ENCODE data around the gene SEMA7A. TPM values are rescaled to one million over a fixed set of nuclear protein-coding genes. Genes with fewer than 3 reads are reported as not detected.

The SEMA7A gene
- polyA plus RNA-seq, 1 donor: 3.5 TPM

DNA sequence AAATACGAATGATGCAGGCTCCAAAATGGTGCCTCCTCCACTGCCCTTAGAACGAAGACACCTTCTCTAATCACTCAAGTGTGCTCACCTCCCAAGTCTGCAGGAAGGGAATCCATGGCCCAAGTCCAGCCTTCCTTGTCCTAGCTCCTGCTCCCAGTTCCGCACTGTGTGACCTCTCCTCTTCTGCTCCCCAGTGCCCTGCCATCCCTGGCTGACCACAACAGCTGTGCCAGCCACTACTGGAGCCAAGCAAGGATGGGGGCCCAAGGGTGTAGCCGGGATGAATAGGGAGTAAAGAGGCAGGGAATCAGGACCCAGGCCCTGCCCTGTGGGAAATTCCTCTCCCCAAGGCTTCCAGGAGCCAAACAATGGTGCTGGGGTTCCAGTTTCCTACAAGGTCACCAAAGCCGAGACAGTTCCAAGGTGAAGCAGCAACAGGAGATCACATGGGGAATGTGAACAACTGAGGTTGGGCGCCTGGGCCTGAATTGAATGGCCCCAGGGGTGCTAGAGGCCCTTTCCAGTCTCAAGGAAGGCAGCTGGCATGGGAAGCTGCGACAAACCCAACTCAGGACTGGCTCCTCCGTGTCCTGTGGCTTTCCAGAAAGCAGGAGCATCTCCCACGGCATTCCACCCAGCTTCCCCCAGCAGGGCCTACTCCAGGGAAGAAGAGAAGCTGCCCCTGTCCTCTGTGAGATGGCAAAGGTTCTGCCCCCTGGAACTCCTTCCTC is 20.2 kb downstream of the SEMA7A start:
- no peak overlapping the region for H3K27ac ChIP-seq (ENCODE audit: low read length)
- no peaks in the 10 kb centered on the region for H3K4me1 ChIP-seq (ENCODE audit: control insufficient read depth, insufficient read depth, low read length)
- no peaks in the 10 kb centered on the region for H3K9me3 ChIP-seq (ENCODE audit: control insufficient read depth, low read depth, low read length)
- H3K4me3 ChIP-seq (ENCODE audit: low read length): no peak overlapping the region
- WGBS (ENCODE audit: insufficient coverage, low lambda C conversion rate): no CpG with 5 or more reads among the region's 9 CpGs
- H3K36me3 ChIP-seq (ENCODE audit: control insufficient read depth, insufficient read depth, low read length): no peaks in the 10 kb centered on the region
- no peaks in the 10 kb centered on the region for H3K27me3 ChIP-seq (ENCODE audit: control insufficient read depth, insufficient read depth, low read length)
- DNase-seq: no peak

- Histone ChIP-seq H3K4me3 (ENCODE audit: low read length) (no peak overlapping the region), H3K4me1 (ENCODE audit: control insufficient read depth, insufficient read depth, low read length) (no peaks in the 10 kb centered on the region), H3K27me3 (ENCODE audit: control insufficient read depth, insufficient read depth, low read length) (peaks cover 6% of the 10 kb centered on the region), H3K9me3 (ENCODE audit: control insufficient read depth, low read depth, low read length) (no peaks in the 10 kb centered on the region), H3K36me3 (ENCODE audit: control insufficient read depth, insufficient read depth, low read length) (no peaks in the 10 kb centered on the region), H3K27ac (ENCODE audit: low read length) (no peak overlapping the region)
- no peak for DNase-seq
- no CpG with 5 or more reads among the region's 6 CpGs for WGBS (ENCODE audit: insufficient coverage, low lambda C conversion rate)
Measured at GRCh38 chr15:74412159-74412558, 21.6 kb downstream of the SEMA7A start.

DNA sequence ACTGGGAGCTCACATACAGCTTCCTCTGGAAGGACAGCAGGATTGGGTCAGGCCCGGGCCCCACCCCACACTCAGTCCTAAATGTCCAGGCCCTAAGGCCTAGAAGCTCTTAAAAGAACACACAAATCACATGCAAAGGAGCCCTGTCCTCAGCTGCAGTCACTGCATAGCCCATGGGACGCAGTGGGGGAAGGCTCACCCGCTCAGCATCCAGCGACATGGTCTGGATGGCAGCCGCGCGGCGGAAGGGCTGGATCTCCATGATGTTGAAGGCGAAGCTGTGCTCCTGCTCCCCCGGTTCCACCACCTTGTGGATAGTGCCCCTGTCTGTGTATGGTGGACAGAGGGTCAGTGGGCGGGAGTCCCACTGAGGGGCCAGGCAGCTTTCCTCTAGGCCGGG is 22.1 kb downstream of the SEMA7A start:
- no peak for DNase-seq
- WGBS (ENCODE audit: insufficient coverage, low lambda C conversion rate): no CpG with 5 or more reads among the region's 12 CpGs
- H3K27ac ChIP-seq (ENCODE audit: low read length): no peak overlapping the region
- H3K36me3 ChIP-seq (ENCODE audit: control insufficient read depth, insufficient read depth, low read length): no peaks in the 10 kb centered on the region
- no peaks in the 10 kb centered on the region for H3K4me1 ChIP-seq (ENCODE audit: control insufficient read depth, insufficient read depth, low read length)
- peaks cover 10% of the 10 kb centered on the region for H3K27me3 ChIP-seq (ENCODE audit: control insufficient read depth, insufficient read depth, low read length)
- no peaks in the 10 kb centered on the region for H3K9me3 ChIP-seq (ENCODE audit: control insufficient read depth, low read depth, low read length)
- no peak overlapping the region for H3K4me3 ChIP-seq (ENCODE audit: low read length)

DNA sequence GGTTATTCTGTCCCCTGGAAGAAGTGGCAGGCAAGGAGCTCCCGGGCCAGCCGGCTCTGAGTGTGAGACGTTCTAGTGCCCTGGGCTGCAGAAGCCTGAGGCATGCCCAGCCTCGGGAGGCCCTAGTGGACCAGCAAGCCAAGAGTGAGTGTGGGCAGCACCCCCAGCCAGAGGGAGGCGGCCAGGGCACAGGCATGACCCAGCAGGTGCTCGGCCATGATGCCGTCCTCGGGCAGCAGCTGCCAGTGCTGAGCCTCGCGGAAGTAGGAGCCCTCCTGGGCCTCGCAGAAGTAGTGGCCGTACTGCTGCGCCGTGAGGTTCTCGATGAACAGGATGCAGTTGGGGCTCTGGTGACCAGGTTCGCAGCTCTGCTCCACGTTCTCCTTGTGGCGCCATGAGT is 23.3 kb downstream of the SEMA7A start:
- WGBS (ENCODE audit: insufficient coverage, low lambda C conversion rate): no CpG with 5 or more reads among the region's 18 CpGs

GRCh38 chr15:74409225-74409624 is 24.5 kb downstream of the SEMA7A start:
- H3K27ac ChIP-seq (ENCODE audit: low read length): no peak overlapping the region

More for the DNA sequence above, 23.3 kb downstream of the SEMA7A start:
- Histone ChIP-seq H3K4me3 (ENCODE audit: low read length) (no peak overlapping the region), H3K36me3 (ENCODE audit: control insufficient read depth, insufficient read depth, low read length) (no peaks in the 10 kb centered on the region), H3K27ac (ENCODE audit: low read length) (no peak overlapping the region), H3K4me1 (ENCODE audit: control insufficient read depth, insufficient read depth, low read length) (no peaks in the 10 kb centered on the region), H3K9me3 (ENCODE audit: control insufficient read depth, low read depth, low read length) (no peaks in the 10 kb centered on the region), H3K27me3 (ENCODE audit: control insufficient read depth, insufficient read depth, low read length) (peaks cover 19% of the 10 kb centered on the region)
- DNase-seq: no peak

GRCh38 chr15:74408815-74409214 is 24.9 kb downstream of the SEMA7A start:
- no CpG with 5 or more reads among the region's 7 CpGs for WGBS (ENCODE audit: insufficient coverage, low lambda C conversion rate)
- Histone ChIP-seq H3K4me1 (ENCODE audit: control insufficient read depth, insufficient read depth, low read length) (no peaks in the 10 kb centered on the region), H3K27ac (ENCODE audit: low read length) (no peak overlapping the region), H3K9me3 (ENCODE audit: control insufficient read depth, low read depth, low read length) (no peaks in the 10 kb centered on the region), H3K27me3 (ENCODE audit: control insufficient read depth, insufficient read depth, low read length) (peaks cover 19% of the 10 kb centered on the region), H3K36me3 (ENCODE audit: control insufficient read depth, insufficient read depth, low read length) (no peaks in the 10 kb centered on the region), H3K4me3 (ENCODE audit: low read length) (no peak overlapping the region)
- no peak for DNase-seq

More at GRCh38 chr15:74409225-74409624, 24.5 kb downstream of the SEMA7A start:
- Histone ChIP-seq H3K4me1 (ENCODE audit: control insufficient read depth, insufficient read depth, low read length) (no peaks in the 10 kb centered on the region), H3K36me3 (ENCODE audit: control insufficient read depth, insufficient read depth, low read length) (no peaks in the 10 kb centered on the region), H3K9me3 (ENCODE audit: control insufficient read depth, low read depth, low read length) (no peaks in the 10 kb centered on the region), H3K4me3 (ENCODE audit: low read length) (no peak overlapping the region), H3K27me3 (ENCODE audit: control insufficient read depth, insufficient read depth, low read length) (peaks cover 19% of the 10 kb centered on the region)
- DNase-seq: no peak
- no CpG with 5 or more reads among the region's 7 CpGs for WGBS (ENCODE audit: insufficient coverage, low lambda C conversion rate)

GRCh38 chr15:74408385-74408784 is 25.4 kb downstream of the SEMA7A start:
- H3K36me3 ChIP-seq (ENCODE audit: control insufficient read depth, insufficient read depth, low read length): no peaks in the 10 kb centered on the region
- H3K4me1 ChIP-seq (ENCODE audit: control insufficient read depth, insufficient read depth, low read length): peaks cover 4% of the 10 kb centered on the region
- H3K27ac ChIP-seq (ENCODE audit: low read length): no peak overlapping the region
- DNase-seq: no peak
- no peak overlapping the region for H3K4me3 ChIP-seq (ENCODE audit: low read length)
- WGBS (ENCODE audit: insufficient coverage, low lambda C conversion rate): 60% methylated on average over 1 of the region's 2 CpGs
- H3K27me3 ChIP-seq (ENCODE audit: control insufficient read depth, insufficient read depth, low read length): peaks cover 19% of the 10 kb centered on the region
- H3K9me3 ChIP-seq (ENCODE audit: control insufficient read depth, low read depth, low read length): no peaks in the 10 kb centered on the region

- no peak for DNase-seq
- no peaks in the 10 kb centered on the region for H3K9me3 ChIP-seq (ENCODE audit: control insufficient read depth, low read depth, low read length)
- 50% methylated on average over 1 of the region's 12 CpGs for WGBS (ENCODE audit: insufficient coverage, low lambda C conversion rate)
- H3K4me3 ChIP-seq (ENCODE audit: low read length): no peak overlapping the region
- H3K27ac ChIP-seq (ENCODE audit: low read length): no peak overlapping the region
- H3K27me3 ChIP-seq (ENCODE audit: control insufficient read depth, insufficient read depth, low read length): peaks cover 19% of the 10 kb centered on the region
- H3K4me1 ChIP-seq (ENCODE audit: control insufficient read depth, insufficient read depth, low read length): peaks cover 8% of the 10 kb centered on the region
- no peaks in the 10 kb centered on the region for H3K36me3 ChIP-seq (ENCODE audit: control insufficient read depth, insufficient read depth, low read length)
Measured at GRCh38 chr15:74406992-74407705, 26.6 kb downstream of the SEMA7A start.

GRCh38 chr15:74406517-74406916 is 27.2 kb downstream of the SEMA7A start:
- no peak for DNase-seq
- Histone ChIP-seq H3K4me3 (ENCODE audit: low read length) (no peak overlapping the region), H3K27ac (ENCODE audit: low read length) (no peak overlapping the region), H3K27me3 (ENCODE audit: control insufficient read depth, insufficient read depth, low read length) (peaks cover 24% of the 10 kb centered on the region), H3K9me3 (ENCODE audit: control insufficient read depth, low read depth, low read length) (no peaks in the 10 kb centered on the region), H3K4me1 (ENCODE audit: control insufficient read depth, insufficient read depth, low read length) (peaks cover 8% of the 10 kb centered on the region), H3K36me3 (ENCODE audit: control insufficient read depth, insufficient read depth, low read length) (no peaks in the 10 kb centered on the region)
- no CpG with 5 or more reads among the region's 4 CpGs for WGBS (ENCODE audit: insufficient coverage, low lambda C conversion rate)

DNA sequence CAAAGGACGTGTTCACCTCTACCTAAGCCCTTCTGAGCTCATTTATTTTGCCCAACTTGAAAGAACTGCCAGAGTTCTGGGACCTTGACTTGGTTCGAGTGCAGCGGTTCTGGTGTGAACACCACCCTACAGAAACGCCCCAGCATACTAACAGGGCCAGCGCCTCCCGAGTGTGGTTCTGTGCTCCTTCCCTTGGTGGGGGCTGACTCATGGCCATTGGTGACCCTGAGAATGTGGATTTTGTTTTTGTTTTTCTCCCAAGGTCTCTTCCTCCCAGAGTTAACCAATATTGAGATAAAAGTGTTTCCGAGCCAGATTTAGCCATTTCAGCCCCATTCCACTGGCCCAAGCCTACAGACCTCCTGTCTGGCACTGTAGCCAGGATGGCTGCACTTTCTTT is 27.9 kb downstream of the SEMA7A start:
- no peak overlapping the region for H3K27ac ChIP-seq (ENCODE audit: low read length)
- no peak overlapping the region for H3K4me3 ChIP-seq (ENCODE audit: low read length)
- no peak for DNase-seq
- no peaks in the 10 kb centered on the region for H3K36me3 ChIP-seq (ENCODE audit: control insufficient read depth, insufficient read depth, low read length)
- peaks cover 8% of the 10 kb centered on the region for H3K4me1 ChIP-seq (ENCODE audit: control insufficient read depth, insufficient read depth, low read length)
- peaks cover 25% of the 10 kb centered on the region for H3K27me3 ChIP-seq (ENCODE audit: control insufficient read depth, insufficient read depth, low read length)
- no peaks in the 10 kb centered on the region for H3K9me3 ChIP-seq (ENCODE audit: control insufficient read depth, low read depth, low read length)
- WGBS (ENCODE audit: insufficient coverage, low lambda C conversion rate): no CpG with 5 or more reads among the region's 7 CpGs

Data from large intestine (tissue), 3 donors.